ENCODE measurements around the gene ERICH2.

Gene ERICH2

GRCh38 chr2:170840717-170841210, 70.6 kb downstream of the ERICH2 start:
- Histone ChIP-seq H3K9ac (ENCODE audit: low read length) (no peak overlapping the region), H3K4me1 (ENCODE audit: control insufficient read depth, insufficient read depth, low read length) (no peaks in the 10 kb centered on the region), H3K27ac (ENCODE audit: low read depth, low read length) (no peak overlapping the region), H3K4me3 (ENCODE audit: low read length) (no peak overlapping the region), H3K27me3 (ENCODE audit: control insufficient read depth, insufficient read depth, low read length) (no peaks in the 10 kb centered on the region), H3K36me3 (ENCODE audit: control insufficient read depth, insufficient read depth, low read length) (no peaks in the 10 kb centered on the region)

GRCh38 chr2:170842785-170843184, 72.6 kb downstream of the ERICH2 start:
- Histone ChIP-seq H3K9ac (ENCODE audit: low read length) (no peak overlapping the region), H3K4me3 (ENCODE audit: low read length) (no peak overlapping the region), H3K4me1 (ENCODE audit: control insufficient read depth, insufficient read depth, low read length) (no peaks in the 10 kb centered on the region), H3K36me3 (ENCODE audit: control insufficient read depth, insufficient read depth, low read length) (no peaks in the 10 kb centered on the region), H3K27me3 (ENCODE audit: control insufficient read depth, insufficient read depth, low read length) (no peaks in the 10 kb centered on the region), H3K27ac (ENCODE audit: low read depth, low read length) (no peak overlapping the region)

- no peaks in the 10 kb centered on the region for H3K27me3 ChIP-seq (ENCODE audit: control insufficient read depth, insufficient read depth, low read length)
These were observed 73.5 kb downstream of the ERICH2 start for GRCh38 chr2:170843656-170844055.

GRCh38 chr2:170845343-170845742, 75.2 kb downstream of the ERICH2 start:
- Histone ChIP-seq H3K4me3 (ENCODE audit: low read length) (no peak overlapping the region), H3K9ac (ENCODE audit: low read length) (no peak overlapping the region), H3K27me3 (ENCODE audit: control insufficient read depth, insufficient read depth, low read length) (no peaks in the 10 kb centered on the region), H3K36me3 (ENCODE audit: control insufficient read depth, insufficient read depth, low read length) (no peaks in the 10 kb centered on the region), H3K27ac (ENCODE audit: low read depth, low read length) (no peak overlapping the region), H3K4me1 (ENCODE audit: control insufficient read depth, insufficient read depth, low read length) (no peaks in the 10 kb centered on the region)

More at GRCh38 chr2:170843656-170844055, 73.5 kb downstream of the ERICH2 start:
- H3K9ac ChIP-seq (ENCODE audit: low read length) = no peak overlapping the region
- H3K36me3 ChIP-seq (ENCODE audit: control insufficient read depth, insufficient read depth, low read length) = no peaks in the 10 kb centered on the region
- H3K4me3 ChIP-seq (ENCODE audit: low read length) = no peak overlapping the region
- no peaks in the 10 kb centered on the region for H3K4me1 ChIP-seq (ENCODE audit: control insufficient read depth, insufficient read depth, low read length)
- H3K27ac ChIP-seq (ENCODE audit: low read depth, low read length) = no peak overlapping the region

- no peak overlapping the region for H3K9ac ChIP-seq (ENCODE audit: low read length)
- H3K36me3 ChIP-seq (ENCODE audit: control insufficient read depth, insufficient read depth, low read length) = no peaks in the 10 kb centered on the region
- no peaks in the 10 kb centered on the region for H3K4me1 ChIP-seq (ENCODE audit: control insufficient read depth, insufficient read depth, low read length)
- H3K27me3 ChIP-seq (ENCODE audit: control insufficient read depth, insufficient read depth, low read length) = no peaks in the 10 kb centered on the region
- H3K27ac ChIP-seq (ENCODE audit: low read depth, low read length) = no peak overlapping the region
- H3K4me3 ChIP-seq (ENCODE audit: low read length) = no peak overlapping the region
These were observed 76.1 kb downstream of the ERICH2 start for GRCh38 chr2:170846314-170846713.

GRCh38 chr2:170847716-170848115, 77.5 kb downstream of the ERICH2 start:
- no peak overlapping the region for H3K4me3 ChIP-seq (ENCODE audit: low read length)
- H3K4me1 ChIP-seq (ENCODE audit: control insufficient read depth, insufficient read depth, low read length) = no peaks in the 10 kb centered on the region
- no peak overlapping the region for H3K9ac ChIP-seq (ENCODE audit: low read length)
- H3K27ac ChIP-seq (ENCODE audit: low read depth, low read length) = no peak overlapping the region
- H3K36me3 ChIP-seq (ENCODE audit: control insufficient read depth, insufficient read depth, low read length) = no peaks in the 10 kb centered on the region
- H3K27me3 ChIP-seq (ENCODE audit: control insufficient read depth, insufficient read depth, low read length) = no peaks in the 10 kb centered on the region
